Stimulated activated naive CD8-positive, alpha-beta T cell treated with anti-CD3 and anti-CD28 coated beads, Interleukin-15, Interleukin-2, amounts not matched to agents 100 U/mL and 50 U/mL, for 24 hours (primary cell): ENCODE results near the gene TTLL9.

Source experiments
- ATAC-seq: fragments of 150-1000 bp; cut with Tn5 transposase; one replicate; pipeline ENCODE4 v1.10.0; 2021
- DNase-seq: peaks from one replicate; pipeline ENCODE4 v3.0.0; 2021

The TTLL9 gene

DNA sequence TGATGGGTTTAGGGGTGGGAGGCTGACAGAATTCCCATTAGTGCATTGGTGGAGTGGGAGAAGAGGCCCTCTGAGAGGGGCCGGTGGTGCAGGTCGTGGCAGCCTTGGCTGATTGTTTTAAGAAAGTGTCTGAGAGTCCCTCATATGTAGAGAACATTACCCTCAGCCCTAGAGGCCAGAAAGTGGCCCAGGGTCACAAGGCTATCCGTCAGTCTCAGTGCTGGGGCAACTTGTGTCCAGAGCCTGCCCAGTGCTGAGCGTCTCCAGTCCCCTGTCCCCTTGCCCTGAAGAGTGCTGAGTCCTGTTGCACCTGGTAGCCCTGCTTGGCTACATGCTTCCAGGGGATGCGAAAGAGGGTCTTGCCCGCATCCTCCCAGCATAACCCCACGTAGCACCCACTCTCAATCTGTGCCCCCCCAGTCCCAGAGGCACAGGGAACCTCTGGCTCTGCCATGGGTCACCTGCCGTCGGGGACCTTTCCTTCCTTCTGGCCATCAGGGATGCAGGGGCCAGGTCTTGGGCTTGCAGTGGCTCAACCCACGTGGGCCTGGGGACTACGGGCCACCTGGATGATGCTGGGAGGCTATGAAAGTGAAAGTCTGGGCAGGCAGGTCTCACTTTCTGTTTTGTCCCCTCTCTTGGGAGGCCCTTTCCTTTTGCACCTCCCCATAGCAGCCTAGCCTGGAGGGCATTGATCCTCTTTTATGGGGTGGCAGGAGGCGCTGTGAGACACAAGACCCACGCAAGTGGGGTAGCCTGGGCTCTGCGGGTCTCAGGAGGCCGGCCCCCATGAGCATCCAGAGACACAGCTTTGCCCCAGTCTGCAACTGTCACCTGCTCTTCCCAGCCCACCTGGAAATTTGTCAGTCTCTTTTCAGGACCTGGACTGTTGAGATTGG lies 12.3 kb upstream of the TTLL9 start:
- no peak for DNase-seq
- no peak for ATAC-seq

DNA sequence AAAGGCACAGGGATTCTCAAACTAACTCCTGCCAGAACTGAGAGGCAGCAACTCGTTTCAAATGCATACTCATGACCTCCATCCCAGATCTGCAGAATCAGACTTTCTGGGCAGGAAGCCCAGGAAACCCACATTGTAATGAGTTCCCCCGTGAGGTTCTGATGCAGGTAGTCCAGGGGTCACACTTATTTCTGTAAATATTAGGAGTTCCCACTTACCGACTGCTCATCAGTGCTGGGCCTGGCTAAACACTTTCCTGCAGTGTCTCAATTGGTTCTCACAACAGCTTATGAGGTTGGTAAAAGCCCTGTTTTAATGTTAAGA lies 11.7 kb upstream of the TTLL9 start:
- ATAC-seq = no peak
- DNase-seq = no peak

DNA sequence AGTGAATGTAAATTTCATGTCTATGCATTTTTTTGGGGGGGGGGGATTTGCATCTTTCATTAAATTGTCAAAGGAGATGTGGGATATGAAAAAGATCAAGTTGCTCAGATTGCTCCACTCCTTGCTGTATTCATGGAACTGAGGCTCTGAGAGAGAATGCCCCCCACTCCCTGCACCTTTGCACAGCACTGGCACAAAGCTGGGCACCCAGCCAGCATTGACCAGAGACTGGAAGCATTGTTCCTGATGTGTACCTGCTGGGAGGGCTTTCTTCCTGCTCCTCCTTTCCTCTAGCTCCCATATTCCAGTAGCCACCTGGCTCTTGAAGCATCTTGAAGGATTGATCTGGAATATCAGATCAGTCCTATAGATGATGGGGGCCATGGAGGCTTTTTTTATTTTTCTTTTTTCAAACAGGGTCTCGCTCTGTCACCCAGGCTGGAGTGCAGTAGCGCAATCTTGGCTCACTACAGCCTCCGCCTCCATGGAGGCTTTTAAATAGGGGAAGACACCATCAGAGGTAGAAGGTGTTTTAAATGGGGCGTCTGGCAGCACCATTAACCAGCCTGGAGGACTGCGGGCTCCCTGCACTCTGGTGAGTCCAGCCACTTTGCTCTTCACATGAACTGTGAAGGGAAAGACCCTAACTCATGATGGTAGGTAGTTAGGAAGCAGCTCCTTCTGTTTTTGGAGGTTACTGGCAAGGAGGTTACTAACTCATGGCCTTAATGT lies 11.0 kb upstream of the TTLL9 start:
- ATAC-seq (no peak), DNase-seq (no peak)

DNA sequence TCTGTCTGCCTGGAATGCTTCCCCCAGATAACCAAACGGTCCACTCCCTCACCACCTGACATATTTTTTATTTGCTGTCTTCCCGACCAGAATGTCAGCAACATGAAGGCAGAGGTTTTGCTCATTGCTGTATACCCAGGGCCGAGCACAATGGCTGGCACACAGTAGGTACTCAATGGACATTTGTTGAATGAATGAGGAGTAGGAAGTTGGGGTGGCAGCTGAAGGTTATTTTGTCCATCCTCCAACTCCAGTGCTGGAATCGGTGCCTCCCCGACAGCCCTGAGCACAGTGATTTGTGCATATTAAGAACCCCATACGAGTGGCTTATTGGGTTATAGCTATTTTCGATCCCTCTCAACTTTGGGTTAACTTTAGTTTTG lies 10.4 kb upstream of the TTLL9 start:
- DNase-seq (no peak), ATAC-seq (no peak)

DNA sequence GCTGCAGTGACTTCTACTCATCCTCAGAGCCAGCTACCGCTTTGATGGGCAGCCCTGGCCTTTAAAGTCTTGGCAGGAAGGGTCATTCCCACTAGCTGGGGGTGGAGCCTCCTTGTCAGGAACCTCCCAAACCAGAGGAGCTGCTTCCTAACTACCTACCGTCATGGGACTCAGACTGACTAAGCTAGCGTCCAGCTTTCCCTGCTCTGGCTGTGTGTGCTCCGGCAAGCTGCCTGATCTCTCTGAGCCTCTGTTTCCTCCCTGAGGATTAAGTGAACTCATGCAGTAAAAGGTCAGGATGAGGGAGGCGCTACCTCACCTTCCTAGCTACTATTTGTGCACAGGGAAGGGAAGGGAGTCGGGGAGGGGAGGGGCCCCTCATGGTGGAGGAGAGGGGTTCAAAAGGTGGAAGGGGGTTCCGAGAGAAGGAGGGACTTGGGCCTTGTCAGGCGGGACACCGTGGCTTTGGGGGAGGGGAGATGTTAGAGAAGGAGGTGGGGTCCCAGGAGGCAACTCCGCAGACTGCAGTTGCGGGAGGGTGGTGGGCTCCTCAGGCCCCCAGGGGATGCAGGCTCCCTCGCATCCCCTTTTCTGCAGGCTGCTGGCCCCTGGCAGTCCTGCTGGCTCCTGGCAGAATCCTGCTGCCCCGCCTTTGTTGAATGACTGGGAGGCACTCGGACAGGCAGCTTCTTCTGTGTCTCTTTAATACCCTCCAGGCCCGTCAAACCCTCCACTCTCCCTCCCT lies 9.9 kb upstream of the TTLL9 start:
- ATAC-seq = no peak
- no peak for DNase-seq

DNA sequence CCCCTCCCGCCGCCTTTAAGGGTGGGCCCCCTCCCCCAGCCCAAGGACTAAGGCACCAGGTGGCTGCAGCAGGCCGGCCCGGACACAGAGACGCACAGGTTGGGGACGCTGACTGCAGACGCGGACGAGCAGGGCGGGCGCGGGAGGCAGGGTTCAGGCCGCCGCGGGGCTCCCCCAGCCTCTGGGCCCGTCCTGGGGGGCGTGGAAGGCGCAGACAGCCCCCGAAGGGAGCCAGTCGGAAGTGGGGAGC lies 9.4 kb upstream of the TTLL9 start:
- DNase-seq = no peak
- ATAC-seq = no peak

DNA sequence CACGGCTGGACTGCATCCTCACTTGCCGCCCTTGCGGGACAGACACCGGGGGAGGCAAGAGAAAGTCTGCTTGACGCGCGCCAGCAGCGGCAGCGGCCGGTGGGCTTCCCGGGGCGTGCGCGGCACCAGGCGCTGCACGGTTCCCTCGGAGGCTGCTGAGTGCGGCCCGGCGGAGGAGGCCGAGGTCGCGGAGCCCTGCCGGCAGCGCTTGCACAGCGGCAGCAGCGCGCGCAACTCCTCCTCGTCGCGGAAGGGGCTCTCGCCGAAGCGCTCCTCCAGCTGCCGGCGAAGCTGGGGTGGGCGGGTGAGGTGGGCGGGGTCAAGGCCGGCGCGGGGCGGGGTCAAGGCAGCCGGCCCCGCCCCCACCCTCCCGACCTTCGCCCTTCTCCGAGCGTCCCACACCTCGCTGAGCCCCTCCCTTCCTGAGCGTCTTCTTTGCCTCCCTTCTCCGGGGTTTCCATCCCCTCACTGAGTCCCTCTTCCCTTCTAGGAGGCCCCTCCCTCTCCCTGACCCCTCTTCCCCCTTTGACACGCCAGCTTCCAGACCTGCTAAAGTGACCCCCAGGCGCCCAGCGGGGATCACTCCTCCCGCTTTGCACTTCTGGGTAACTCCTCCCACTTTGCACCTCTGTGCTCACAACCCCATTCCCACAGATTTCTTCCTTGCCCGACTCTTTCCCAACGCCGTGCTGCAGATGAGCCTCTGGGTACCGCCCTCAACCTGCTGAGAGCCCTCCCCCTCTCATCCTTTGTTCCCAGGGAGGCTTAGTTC lies 8.9 kb upstream of the TTLL9 start:
- peak; percentile 75 for DNase-seq
- ATAC-seq = peak; percentile 87

DNA sequence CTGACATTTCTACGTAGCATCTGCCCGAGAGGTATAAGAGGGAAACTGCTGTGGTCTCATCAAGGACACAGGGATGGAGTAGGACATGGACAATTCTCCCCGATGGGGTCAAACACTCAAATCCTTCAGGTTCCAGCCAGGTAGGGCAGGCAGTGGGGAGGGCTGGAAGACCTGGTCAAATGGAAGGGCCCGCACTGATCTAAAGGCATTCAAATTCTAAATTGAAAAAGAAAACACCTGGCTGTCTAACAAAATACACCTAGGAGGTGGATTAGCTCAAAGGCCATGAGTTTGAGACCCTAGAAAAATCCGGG lies 8.3 kb upstream of the TTLL9 start:
- no peak for DNase-seq
- no peak for ATAC-seq

DNA sequence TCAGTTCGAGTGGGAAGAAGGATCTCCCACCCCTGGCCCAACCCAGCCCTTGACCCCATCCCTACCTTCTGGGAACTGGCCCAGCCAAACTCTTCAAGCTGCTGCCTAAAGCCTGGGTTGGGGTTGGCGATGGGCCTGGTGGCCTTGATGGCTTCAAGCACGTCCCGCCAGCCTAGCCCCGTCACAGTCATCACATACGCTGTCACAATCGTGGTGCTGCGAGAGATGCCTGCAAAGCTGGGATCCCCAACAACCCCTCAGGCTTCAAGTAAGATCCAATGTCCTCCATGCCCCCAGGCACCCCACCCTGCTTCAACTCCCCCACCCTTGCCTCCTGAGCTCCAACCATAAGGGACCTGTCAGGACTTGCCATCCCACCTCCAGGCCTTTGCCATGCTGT lies 7.9 kb upstream of the TTLL9 start:
- DNase-seq (no peak), ATAC-seq (no peak)

DNA sequence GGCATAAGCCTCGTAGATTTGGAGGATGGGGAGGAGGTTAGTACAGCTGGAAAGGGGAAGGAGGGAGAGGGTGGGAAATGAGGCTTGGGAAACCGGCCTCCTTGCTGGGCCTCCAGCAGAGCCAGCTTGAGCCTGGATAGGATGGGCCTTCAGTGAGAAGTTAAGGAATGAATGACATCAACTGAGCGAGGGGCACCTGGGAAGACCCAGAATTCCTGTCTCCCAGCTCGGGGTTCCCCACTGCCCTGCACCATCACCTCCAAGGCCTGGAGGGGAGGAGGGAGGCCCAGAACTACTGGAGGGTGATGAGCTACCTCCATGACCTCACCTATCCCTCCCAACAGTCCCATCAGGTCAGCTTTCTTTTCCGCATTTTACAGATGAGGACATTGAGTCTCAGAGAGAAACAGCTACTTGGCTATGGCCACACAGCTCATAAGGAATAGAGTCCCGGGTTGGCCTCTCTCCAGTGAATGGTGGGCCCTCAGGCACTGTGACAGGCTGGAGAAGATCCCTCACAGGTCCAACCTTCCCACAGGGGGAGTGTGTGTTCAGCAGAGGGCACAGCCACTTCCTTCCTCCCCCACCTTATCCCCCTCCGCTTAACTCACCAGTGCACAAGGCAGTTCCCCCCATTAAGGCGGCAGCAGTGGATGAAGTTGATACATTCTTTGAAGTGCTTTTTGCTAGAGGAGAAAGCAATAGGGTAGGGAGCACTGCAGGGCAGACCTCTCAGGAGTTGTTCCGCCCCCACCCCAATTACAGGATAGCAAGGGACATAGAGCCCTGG lies 6.9 kb upstream of the TTLL9 start:
- no peak for DNase-seq
- ATAC-seq = no peak

DNA sequence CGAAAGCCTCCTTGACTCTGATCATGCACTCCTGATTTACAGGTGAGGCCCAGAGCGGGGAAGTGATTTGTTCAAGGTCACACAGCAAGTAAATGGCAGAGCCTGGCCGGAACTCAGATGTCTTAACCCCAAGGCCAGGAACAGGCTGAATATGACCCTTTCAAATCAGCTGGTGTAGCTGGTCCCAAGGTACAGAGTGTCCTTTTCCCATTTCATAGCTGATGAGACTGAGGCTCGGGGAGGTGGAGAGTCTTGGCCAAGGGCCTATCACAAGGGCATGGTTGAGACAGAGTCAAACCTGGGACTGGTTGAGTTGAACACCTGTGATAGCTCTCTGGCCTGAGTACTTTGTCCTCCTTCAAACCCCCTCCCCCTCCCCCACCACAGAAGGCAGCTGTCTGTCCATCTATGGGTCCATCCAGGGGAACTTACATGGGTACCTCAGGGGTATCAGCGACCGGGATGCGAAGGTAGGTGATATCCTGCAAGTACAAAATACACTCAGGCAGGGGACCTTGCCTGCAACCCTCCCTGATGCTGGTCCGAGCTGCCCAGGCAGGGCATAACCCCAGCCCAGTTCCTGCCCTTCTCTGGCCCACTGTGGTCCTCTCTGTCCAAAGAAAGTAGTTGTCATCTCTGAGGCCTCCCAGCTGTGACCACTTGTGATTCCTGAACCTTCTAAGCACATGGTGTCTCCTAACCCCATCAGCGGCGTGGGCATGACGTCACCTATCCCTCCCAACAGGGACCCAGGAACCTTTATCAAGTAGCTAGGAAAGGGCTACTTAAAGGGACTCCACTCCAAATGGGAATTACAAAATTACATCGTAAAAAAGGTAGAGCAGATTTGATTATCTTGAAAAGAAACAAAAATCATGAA lies 5.7 kb upstream of the TTLL9 start:
- ATAC-seq = no peak
- DNase-seq = no peak

DNA sequence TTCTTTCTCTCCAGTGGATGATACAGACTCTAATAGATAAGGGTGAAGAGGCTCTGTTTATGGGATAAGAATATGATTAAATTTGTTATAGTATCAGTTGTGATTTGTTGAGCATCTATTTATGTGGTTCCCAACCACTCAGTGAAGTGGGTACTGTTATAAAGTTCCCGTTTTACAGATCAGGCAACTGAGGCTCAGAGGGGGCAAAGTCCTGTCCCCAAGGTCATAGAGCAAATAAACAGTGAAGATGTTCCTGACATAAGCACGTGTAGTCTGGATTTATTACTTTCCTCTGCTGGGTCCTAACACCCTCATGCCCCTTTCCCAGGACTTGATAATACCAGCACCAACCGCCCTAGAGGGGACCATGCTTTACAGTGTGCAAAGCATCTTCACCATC lies 4.2 kb upstream of the TTLL9 start:
- DNase-seq = no peak
- ATAC-seq = no peak

DNA sequence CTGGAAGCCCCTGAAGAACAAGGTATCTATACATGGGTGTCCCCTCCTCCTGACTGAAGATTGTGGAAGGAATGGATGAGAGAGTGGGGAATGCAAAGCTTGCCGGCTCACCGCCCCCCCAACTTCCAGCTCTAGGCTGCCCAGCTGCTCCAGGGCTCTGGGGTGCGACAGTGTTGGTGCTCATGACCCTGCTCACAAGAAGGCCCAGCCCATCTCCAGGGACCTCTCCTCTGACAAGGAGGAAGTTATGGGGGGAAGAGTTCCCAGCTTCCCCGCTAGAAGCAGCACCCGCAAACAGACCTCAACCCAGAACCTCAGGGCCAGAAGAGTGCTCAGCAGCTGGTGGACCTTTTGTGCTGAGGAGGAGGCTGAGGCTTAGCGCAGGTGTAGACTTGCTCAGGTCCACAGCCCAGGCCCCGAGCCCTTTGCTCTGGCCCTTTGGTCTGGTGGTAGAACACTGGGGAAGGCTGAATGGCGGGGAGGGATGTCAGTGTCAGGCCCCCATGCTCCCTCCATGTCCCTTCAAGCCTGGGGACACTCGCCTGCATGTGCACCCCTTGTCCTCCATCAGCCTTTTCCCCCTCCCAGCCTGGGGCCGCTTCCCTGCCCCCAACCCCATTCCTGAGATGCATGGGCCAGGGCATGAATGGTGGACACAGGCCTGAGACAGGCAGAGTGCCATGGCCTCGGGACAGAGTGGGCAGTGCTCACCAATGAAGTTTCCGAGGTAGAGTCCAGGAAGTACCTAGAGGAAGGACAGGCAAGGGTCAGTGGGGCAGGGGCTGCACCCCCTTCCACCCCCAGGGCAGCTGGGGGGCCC lies 1.4 kb upstream of the TTLL9 start:
- no peak for DNase-seq
- no peak for ATAC-seq

DNA sequence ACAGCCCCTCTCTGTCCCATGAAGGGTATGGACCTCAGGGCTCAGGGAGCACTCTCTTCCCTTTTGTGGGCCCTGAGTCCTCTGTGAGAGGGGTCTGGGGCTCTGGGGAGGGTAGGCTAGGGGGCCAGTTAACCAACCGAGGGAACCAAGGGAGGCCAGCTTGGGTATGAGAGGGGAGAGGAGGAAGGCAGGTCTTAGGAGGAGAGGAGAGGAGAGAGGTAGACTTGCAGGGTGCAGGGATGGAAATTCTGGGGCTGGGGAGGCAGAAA lies 827 bp upstream of the TTLL9 start:
- ATAC-seq = no peak

DNA sequence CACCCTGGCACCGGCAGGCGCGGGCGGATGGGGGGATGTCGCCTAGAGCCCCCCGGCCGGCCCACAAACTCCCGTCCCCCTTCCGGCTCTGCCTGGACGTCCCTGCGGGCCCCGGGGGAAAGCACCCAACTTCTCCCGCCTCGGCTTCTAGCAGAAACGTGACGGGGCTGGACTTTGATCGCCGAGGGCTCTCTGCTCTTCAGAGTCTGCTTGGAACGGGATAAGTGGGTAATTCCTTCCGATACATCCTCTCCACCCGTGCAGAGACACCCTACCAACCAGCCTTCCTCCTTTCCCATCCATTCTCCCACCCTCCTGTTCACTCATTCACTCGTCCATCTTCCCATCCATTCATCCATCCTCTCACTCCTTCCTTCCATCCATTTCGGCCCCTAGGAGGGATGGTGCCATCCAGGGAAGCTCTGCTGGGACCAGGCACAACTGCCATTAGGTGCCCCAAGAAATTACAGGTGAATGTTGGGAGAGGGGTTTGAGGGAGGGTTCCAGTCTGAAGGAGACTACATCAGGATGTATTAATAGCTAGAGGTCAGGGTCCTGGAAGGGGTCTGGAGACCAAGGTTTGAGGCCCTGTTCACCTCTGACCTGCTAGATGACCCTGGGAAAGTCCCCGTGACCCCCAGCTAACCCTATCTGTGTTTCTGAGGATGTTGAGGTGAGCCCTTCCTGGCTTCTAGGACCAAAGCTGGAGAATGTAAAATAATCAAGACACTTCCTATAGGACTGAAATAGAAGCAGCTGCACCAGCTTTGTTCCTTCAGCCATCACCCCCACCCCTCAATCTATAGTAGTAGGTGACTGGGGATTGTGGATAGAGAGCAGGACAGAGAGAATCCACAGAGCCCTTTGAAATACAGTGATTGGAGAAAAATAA lies 538 bp downstream of the TTLL9 start:
- DNase-seq = no peak
- ATAC-seq = no peak

More for the DNA sequence above, 827 bp upstream of the TTLL9 start:
- no peak for DNase-seq

DNA sequence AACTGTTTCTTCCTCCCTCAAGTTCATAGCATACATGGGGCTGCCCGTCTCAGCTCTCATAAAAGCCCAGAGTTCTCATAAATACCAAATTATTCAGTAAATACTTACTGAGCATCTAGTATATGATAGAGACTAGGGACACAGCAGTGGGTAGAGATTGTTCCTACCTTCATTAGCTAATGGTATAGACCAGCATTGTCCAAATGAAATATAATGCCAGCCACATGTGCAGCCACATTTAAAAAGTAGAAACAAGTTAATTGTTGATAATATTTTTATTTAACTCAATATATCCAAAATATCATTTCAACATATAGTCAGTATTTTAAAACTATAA lies 1.2 kb downstream of the TTLL9 start:
- DNase-seq (no peak), ATAC-seq (no peak)

DNA sequence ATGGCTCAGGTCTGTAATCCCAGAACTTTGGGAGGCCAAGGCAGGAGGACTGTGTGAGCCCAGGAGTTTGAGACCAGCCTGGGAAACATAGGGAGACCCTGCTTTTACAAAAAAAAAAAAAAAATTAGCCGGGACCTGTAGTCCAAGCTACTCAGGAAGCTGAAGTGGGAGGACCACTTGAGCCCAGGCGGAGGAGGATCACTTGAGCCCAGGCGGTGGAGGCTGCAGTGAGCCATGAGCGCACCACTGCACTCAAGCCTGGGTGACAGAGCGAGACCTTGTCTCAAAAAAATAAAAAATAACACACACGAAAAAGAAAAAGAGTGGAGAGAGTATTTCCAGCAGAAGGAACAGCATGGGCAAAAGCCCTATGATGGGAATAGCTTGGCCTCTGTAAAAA lies 2.0 kb downstream of the TTLL9 start:
- DNase-seq = no peak
- ATAC-seq = no peak

DNA sequence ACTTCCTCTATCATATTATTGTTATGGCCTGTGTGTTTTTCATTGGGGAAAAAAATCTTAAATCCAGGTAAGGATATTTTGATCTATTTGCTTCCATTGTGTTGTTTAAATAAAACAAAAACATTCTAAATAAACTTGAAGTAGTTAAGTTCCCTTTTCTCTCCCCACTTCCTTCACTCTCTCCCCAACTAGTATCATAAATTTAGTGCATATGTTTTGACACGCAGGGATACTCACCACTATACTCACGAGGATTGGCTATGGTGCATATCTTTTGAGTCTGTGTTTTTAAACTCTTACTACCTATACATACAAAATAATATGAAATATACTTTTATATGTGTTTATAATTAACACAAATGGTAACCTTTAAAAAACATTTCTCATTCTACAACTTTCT lies 5.2 kb downstream of the TTLL9 start:
- DNase-seq (no peak), ATAC-seq (no peak)

DNA sequence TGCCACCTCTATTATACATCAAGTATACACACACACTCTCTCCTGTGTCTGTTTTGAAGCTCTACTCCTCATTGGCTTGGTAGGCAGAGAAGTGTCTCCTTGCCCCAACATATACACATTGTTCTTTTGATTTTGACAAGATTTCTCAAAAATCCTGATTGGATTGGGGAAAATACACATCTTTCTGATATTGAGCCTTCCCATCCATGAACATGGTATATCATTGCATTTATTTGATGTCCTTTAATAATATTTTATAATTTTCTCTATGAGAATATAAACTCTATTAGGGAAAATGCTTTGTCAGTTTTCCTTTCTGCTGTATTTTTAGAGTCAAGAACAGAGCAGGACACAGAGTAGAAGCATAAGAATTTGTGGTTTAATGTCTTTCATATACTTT lies 7.2 kb downstream of the TTLL9 start:
- no peak for DNase-seq
- ATAC-seq = no peak
